D721Med (cell line): ENCODE measurements around the gene KRT13.

ENCODE experiments used
- DNase-seq: peaks from one replicate; pipeline ENCODE4 v3.0.0; 2011; ENCODE audit warnings: low spot score; ENCODE audit not compliant: insufficient read length
- FAIRE-seq: peaks from 2 replicates; lab custom pipeline; 2011; peaks lifted over from hg19 to GRCh38; lab: Jason Lieb, UNC
- TF ChIP-seq, protein P1 (sequence below): IDR thresholded peaks from 2 replicates; pipeline ENCODE4 v1.5.1; 2012; ENCODE audit warnings: mild to moderate bottlenecking, control low read depth; ENCODE audit not compliant: insufficient read depth; ENCODE audit errors: missing control alignments

Gene KRT13

DNA sequence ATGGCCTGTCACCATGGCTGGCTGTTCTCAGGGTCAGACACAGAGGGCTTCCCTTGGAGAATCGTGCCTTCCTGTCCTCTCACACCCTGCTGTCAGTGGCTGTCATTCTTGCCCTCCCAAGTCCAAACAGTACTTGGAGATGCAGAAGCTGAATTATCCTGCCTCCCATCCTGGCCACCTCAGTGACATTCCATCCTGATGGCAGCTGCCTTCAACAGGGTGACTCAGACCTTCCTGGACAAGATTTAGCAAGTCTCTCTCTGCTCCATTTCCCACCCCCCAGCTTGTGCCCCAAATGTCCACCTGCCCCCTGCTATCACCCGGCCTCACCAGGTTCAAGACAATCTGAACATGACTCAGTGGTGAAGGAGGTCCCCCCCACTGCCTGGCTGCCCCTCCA, 10.9 kb downstream of the KRT13 start:
- no peak for DNase-seq
- TF ChIP-seq, protein P1, sequence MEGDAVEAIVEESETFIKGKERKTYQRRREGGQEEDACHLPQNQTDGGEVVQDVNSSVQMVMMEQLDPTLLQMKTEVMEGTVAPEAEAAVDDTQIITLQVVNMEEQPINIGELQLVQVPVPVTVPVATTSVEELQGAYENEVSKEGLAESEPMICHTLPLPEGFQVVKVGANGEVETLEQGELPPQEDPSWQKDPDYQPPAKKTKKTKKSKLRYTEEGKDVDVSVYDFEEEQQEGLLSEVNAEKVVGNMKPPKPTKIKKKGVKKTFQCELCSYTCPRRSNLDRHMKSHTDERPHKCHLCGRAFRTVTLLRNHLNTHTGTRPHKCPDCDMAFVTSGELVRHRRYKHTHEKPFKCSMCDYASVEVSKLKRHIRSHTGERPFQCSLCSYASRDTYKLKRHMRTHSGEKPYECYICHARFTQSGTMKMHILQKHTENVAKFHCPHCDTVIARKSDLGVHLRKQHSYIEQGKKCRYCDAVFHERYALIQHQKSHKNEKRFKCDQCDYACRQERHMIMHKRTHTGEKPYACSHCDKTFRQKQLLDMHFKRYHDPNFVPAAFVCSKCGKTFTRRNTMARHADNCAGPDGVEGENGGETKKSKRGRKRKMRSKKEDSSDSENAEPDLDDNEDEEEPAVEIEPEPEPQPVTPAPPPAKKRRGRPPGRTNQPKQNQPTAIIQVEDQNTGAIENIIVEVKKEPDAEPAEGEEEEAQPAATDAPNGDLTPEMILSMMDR: no peak
- FAIRE-seq: no peak

GRCh38 chr17:41492771-41493170, 12.6 kb downstream of the KRT13 start:
- DNase-seq (no peak), FAIRE-seq (no peak)

DNA sequence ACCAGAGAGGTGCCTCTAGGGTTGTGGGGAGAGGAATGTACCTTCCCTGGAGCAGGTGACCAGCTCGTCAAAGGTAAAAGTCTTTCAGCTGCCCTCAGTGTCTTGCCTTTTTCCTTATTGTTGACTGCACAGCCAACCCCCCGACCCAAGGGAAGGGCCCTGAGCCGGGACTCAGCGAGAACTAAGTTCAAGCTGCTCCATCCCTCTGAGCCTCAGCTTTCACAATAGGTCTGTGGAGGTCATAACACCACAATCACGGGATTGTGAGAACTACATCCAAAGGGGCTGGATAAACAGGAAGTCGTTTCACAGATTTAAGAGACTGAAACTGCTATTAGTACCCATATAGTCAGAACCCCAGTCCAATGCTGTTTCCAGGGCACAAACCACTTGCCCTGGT, 13.1 kb downstream of the KRT13 start:
- TF ChIP-seq, protein P1: no peak
- DNase-seq (no peak), FAIRE-seq (no peak)

More at GRCh38 chr17:41492771-41493170, 12.6 kb downstream of the KRT13 start:
- TF ChIP-seq, protein P1: no peak

DNA sequence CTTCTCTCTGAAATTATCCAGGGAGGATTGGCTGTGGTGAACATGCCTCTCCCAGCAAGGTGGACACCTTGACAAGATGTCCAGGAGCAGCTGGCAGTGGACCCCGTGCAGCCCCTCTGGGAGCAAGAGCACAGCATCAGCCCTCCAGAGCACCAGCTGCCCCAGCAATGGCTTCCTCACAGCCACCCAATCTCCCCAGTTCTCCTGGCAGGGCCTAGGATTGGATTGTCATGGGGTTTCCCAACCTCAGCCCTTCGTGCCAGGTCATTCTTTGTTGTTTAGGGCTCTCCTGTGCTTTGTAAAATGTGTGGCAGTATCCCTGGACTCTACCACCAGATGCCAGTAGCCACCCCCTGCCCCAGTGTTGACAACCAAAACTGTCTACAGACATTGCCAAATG, 13.9 kb downstream of the KRT13 start:
- FAIRE-seq: no peak
- TF ChIP-seq, protein P1: no peak

DNA sequence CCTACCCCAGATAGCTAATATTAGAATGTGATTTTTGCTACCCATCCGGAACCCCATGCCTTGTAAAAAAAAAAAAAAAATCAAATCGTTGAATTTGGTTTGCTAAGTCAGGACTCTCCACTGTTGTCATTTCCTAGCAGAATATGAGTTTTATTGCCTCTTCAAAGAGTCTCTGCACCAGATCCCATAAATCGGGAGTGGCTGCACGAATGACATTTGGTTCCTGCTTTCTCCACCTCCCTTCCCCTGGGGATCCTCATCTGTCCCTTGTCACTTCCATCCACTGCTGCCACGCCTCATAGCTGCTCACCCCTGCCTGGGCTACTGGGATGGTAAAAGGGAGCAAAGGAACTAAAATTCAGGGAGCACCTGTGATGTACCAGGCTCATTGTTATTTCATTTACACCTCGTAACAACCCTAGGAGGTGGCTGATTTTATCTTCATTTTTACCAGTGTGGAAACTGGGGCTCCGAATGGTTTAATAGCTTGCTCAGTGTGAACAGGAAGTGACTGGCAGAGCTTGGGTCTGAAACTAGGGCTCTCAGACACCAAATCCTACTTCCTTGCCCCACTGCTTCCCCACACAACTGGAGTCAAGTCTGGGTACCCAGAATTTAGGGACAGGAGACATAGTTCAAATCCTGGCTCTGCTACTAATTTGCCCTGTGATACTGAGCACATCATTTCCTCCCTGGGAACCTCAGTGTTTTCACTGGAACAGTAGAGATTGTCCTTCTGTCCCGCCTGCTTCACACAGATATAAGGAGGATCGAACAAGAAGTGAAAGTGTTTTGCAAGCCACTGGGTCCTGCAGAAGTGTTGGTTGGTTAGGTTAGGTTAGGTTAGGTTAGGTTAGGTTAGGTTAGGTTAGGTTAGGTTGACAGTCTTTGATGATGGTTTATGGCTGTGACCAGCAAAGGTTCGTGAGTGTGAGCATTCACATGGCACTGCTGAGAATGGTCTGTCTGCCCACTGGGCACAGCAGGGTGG, 15.1 kb downstream of the KRT13 start:
- DNase-seq (no peak), FAIRE-seq (no peak)
- TF ChIP-seq, protein P1: no peak

More for the DNA sequence above, 13.9 kb downstream of the KRT13 start:
- no peak for DNase-seq

DNA sequence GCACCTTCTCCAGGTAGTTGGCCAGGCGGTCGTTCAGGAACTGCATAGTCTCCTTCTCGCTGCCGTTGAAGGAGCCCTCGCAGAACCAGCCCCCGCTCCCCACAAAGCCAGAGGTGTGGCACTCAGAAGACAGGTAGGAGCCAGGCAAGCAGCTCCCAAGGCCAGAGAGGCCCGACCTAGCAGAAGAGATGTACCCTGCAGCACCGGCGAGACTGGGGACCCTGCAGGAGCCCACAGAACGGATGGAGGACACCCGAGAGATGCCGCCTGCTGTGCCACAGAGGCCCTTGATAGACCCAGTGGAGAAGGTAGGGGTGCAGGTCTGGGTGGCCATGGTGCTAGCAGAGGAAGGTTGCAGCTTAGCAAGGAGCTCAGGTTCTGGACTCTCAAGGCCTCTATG, 15.9 kb downstream of the KRT13 start, which contains the start of gene KRT36:
Gene KRT36 (minus strand): TSS at position 380 of the 400 bp plus-strand sequence. CDS start 46 bp downstream, at position 334.
- FAIRE-seq (no peak), DNase-seq (no peak)
- TF ChIP-seq, protein P1: no peak
